ENCODE results near the gene LPCAT3.

The LPCAT3 gene

GRCh38 chr12:6952863-6953441 lies 65.3 kb downstream of the LPCAT3 start:
- DNase-seq (ENCODE audit: low read depth): no peak

- DNase-seq (ENCODE audit: low read depth): no peak
Measured at GRCh38 chr12:6952121-6952862, 66.0 kb downstream of the LPCAT3 start.

- DNase-seq (ENCODE audit: low read depth): no peak
Measured at GRCh38 chr12:6951551-6952120, 66.6 kb downstream of the LPCAT3 start.

GRCh38 chr12:6950811-6951540 lies 67.3 kb downstream of the LPCAT3 start, which contains the start of gene PTPN6:
PTPN6 (plus strand) TSS chr12:6951356; CDS start chr12:6951513, 157 bp downstream.
- DNase-seq (ENCODE audit: low read depth): no peak

GRCh38 chr12:6950401-6950801 lies 67.9 kb downstream of the LPCAT3 start:
- no peak for DNase-seq (ENCODE audit: low read depth)

GRCh38 chr12:6948873-6949594 lies 69.2 kb downstream of the LPCAT3 start:
- DNase-seq (ENCODE audit: low read depth): no peak

GRCh38 chr12:6947615-6948014 lies 70.7 kb downstream of the LPCAT3 start:
- DNase-seq (ENCODE audit: low read depth): no peak

- no peak for DNase-seq (ENCODE audit: low read depth)
Measured at GRCh38 chr12:6946920-6947374, 71.3 kb downstream of the LPCAT3 start.

- DNase-seq (ENCODE audit: low read depth): no peak
Measured at GRCh38 chr12:6946033-6946919, 72.0 kb downstream of the LPCAT3 start.

GRCh38 chr12:6945613-6946012 lies 72.7 kb downstream of the LPCAT3 start:
- no peak for DNase-seq (ENCODE audit: low read depth)

- DNase-seq (ENCODE audit: low read depth): peak; percentile 78
Measured at GRCh38 chr12:6944381-6945186, 73.7 kb downstream of the LPCAT3 start.

GRCh38 chr12:6943722-6944380 lies 74.4 kb downstream of the LPCAT3 start, which contains the start of the genes C12orf57 and RNU7-1:
C12orf57 (plus strand) TSS chr12:6944022; CDS start chr12:6944122, 100 bp downstream.
RNU7-1 (plus strand) TSS chr12:6943816.
- DNase-seq (ENCODE audit: low read depth): peak; percentile 66

- no peak for DNase-seq (ENCODE audit: low read depth)
Measured at GRCh38 chr12:6943389-6943721, 74.9 kb downstream of the LPCAT3 start.

GRCh38 chr12:6942331-6942665 lies 76.0 kb downstream of the LPCAT3 start:
- no peak for DNase-seq (ENCODE audit: low read depth)

GRCh38 chr12:6941782-6942181 lies 76.5 kb downstream of the LPCAT3 start:
- no peak for DNase-seq (ENCODE audit: low read depth)

GRCh38 chr12:6941267-6941666 lies 77.0 kb downstream of the LPCAT3 start:
- DNase-seq (ENCODE audit: low read depth): no peak

- no peak for DNase-seq (ENCODE audit: low read depth)
Measured at GRCh38 chr12:6939191-6939540, 79.1 kb downstream of the LPCAT3 start.

GRCh38 chr12:6938353-6939190 lies 79.7 kb downstream of the LPCAT3 start:
- no peak for DNase-seq (ENCODE audit: low read depth)
